Skeletal muscle satellite cell (primary cell): ENCODE measurements around the gene MPHOSPH6.
"Not testable (repeated sequence)": the region's sequence is repeated elsewhere in the genome, so short reads cannot be mapped to it uniquely, and the experiment has no call there.

ENCODE experiments used
- H3K27me3 ChIP-seq: 2 replicates; pipeline ENCODE4 v1.7.0; 2013; ENCODE audit warnings: low read length; ENCODE audit not compliant: control insufficient read depth, insufficient read depth
- H3K36me3 ChIP-seq: 2 replicates; pipeline ENCODE4 v1.7.0; 2013; ENCODE audit warnings: mild to moderate bottlenecking, control low read depth, low read length; ENCODE audit not compliant: insufficient read depth
- H3K4me1 ChIP-seq: 2 replicates; pipeline ENCODE4 v1.7.0; 2013; ENCODE audit warnings: low read length; ENCODE audit not compliant: control insufficient read depth, insufficient read depth
- H3K4me2 ChIP-seq: 2 replicates; pipeline ENCODE4 v1.7.0; 2013; ENCODE audit warnings: mild to moderate bottlenecking, low read length
- H3K4me3 ChIP-seq: 2 replicates; pipeline ENCODE4 v1.7.0; 2013; ENCODE audit warnings: low read length
- H3K9ac ChIP-seq: 2 replicates; pipeline ENCODE4 v1.7.0; 2013; ENCODE audit warnings: mild to moderate bottlenecking, low read depth, low read length, moderate library complexity
- H3K9me3 ChIP-seq: replicated peaks from 2 replicates; pipeline ENCODE4 v1.7.0; 2013; ENCODE audit warnings: mild to moderate bottlenecking, control low read depth, low read length

The MPHOSPH6 gene

GRCh38 chr16:82160226-82160625 lies 9.8 kb downstream of the MPHOSPH6 start:
- H3K9me3 ChIP-seq, result no peaks in the 10 kb centered on the region
- no peak overlapping the region for H3K4me2 ChIP-seq
- peaks cover 50% of the 10 kb centered on the region for H3K36me3 ChIP-seq
- no peak overlapping the region for H3K9ac ChIP-seq
- peaks cover 9% of the 10 kb centered on the region for H3K4me1 ChIP-seq
- no peaks in the 10 kb centered on the region for H3K27me3 ChIP-seq
- no peak overlapping the region for H3K4me3 ChIP-seq

DNA sequence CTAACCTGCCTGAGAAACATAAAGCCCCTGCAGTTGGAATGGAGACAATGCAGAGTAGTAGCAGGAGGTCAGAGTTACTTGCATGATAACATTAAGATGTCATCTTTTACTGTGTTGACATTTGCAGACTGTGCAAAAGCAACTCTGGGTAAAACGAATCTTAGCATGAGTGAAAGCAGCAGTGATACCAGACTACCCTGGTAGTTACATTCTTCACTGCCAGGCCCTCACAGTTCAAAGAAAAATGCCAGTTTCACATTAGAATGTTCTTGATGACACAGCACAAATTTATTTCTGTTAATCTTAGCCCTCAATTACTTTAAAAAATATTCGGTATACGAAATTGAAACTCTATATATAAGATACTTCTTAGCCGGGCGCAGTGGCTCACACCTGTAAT lies 12.2 kb downstream of the MPHOSPH6 start:
- Histone ChIP-seq H3K36me3 (peaks cover 33% of the 10 kb centered on the region), H3K4me3 (no peak overlapping the region), H3K4me1 (peaks cover 9% of the 10 kb centered on the region), H3K9me3 (no peaks in the 10 kb centered on the region), H3K9ac (no peak overlapping the region), H3K27me3 (no peaks in the 10 kb centered on the region), H3K4me2 (no peak overlapping the region)

- H3K4me1 ChIP-seq, result peaks cover 9% of the 10 kb centered on the region
- no peaks in the 10 kb centered on the region for H3K9me3 ChIP-seq
- H3K9ac ChIP-seq, result no peak overlapping the region
- H3K4me2 ChIP-seq, result no peak overlapping the region
- no peaks in the 10 kb centered on the region for H3K27me3 ChIP-seq
- peaks cover 33% of the 10 kb centered on the region for H3K36me3 ChIP-seq
- no peak overlapping the region for H3K4me3 ChIP-seq
These were observed 12.6 kb downstream of the MPHOSPH6 start for GRCh38 chr16:82157534-82157812.

DNA sequence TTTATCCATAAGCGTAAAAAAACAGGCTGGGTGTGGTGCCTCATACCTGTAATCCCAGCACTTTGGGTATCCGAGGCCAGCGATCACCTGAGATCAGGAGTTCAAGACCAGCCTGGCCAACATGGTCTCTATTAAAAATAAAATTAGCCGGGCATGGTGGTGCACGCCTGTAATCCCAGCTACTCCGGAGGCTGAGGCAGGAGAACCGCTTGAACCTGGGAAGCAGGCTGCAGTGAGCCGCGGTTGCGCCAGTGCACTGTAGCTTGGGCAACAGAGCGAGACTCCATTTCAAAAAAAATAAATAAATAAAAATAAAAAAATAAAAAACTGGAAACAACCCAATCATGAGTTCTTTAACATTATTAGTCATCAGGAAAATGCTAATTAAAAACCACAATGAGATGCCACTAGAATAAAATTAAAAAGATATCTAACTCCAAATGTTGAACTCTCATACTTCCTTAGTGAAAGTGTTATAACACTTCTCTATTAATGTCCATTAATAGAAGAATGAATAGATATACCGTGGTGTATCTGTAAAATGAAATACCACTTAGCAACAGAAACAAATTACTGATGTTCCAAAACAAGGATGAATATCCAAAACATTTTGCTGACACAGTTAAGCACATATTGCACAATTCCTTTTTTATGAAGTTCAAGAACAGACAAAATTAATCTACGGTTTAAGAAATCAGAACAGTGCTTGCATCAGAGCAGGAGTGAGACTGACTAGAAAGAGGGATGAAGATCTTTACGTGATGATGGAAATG lies 13.1 kb downstream of the MPHOSPH6 start:
- peaks cover 9% of the 10 kb centered on the region for H3K4me1 ChIP-seq
- H3K9me3 ChIP-seq, result no peaks in the 10 kb centered on the region
- H3K9ac ChIP-seq, result no peak overlapping the region
- no peaks in the 10 kb centered on the region for H3K27me3 ChIP-seq
- peaks cover 29% of the 10 kb centered on the region for H3K36me3 ChIP-seq
- no peak overlapping the region for H3K4me2 ChIP-seq
- no peak overlapping the region for H3K4me3 ChIP-seq

DNA sequence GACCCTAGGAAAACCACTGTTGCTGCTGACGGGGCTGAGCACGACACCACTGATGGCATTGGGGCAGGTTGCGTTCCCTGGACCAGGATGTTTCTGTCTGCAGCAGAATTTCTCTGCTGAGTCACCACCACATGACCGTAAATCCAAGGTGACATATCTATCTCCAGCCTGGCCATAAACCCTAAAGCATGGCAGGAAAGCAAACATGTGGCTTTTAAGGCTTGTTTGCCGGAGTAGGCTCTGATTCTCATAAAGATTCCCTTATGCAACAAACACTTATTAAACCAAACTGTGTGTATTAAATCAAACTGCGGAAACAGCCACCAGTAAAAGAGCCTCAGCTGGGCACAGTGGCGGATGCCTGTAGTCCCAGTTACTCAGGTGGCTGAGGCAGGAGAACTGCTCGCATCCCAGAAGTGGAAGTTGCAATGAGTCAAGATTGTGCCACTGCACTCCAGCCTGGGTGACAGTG lies 17.3 kb downstream of the MPHOSPH6 start:
- H3K4me2 ChIP-seq, result no peak overlapping the region
- no peaks in the 10 kb centered on the region for H3K9me3 ChIP-seq
- no peak overlapping the region for H3K4me3 ChIP-seq
- no peak overlapping the region for H3K9ac ChIP-seq
- peaks cover 20% of the 10 kb centered on the region for H3K36me3 ChIP-seq
- no peaks in the 10 kb centered on the region for H3K27me3 ChIP-seq
- peaks cover 7% of the 10 kb centered on the region for H3K4me1 ChIP-seq

DNA sequence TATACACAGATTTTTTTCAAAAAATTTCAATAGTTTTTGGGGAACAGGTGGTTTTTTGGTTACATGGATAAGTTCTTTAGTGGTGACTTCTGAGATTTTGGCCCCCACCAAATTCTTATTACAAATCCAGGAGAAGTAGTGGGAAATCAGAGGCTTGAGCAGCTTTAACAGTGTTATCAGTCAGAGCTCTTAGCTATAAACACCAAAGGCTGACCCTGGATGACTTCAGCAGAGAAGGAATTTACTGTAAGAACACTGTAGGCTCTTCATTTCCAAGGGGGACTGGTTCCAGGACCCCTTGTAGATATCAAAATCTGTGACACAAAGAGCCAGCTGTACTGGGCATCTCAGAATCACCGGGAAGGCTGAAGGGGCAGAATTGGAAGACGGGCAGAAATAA lies 17.8 kb downstream of the MPHOSPH6 start:
- Histone ChIP-seq H3K36me3 (peaks cover 24% of the 10 kb centered on the region), H3K27me3 (no peaks in the 10 kb centered on the region), H3K4me3 (no peak overlapping the region)

GRCh38 chr16:82150549-82150948 lies 19.5 kb downstream of the MPHOSPH6 start:
- Histone ChIP-seq H3K4me3 (no peak overlapping the region), H3K9me3 (no peaks in the 10 kb centered on the region), H3K27me3 (no peaks in the 10 kb centered on the region), H3K36me3 (peaks cover 31% of the 10 kb centered on the region), H3K4me1 (no peaks in the 10 kb centered on the region), H3K9ac (no peak overlapping the region), H3K4me2 (no peak overlapping the region)

More for the DNA sequence above, 17.8 kb downstream of the MPHOSPH6 start:
- no peak overlapping the region for H3K4me2 ChIP-seq
- peaks cover 2% of the 10 kb centered on the region for H3K4me1 ChIP-seq
- no peaks in the 10 kb centered on the region for H3K9me3 ChIP-seq
- no peak overlapping the region for H3K9ac ChIP-seq

DNA sequence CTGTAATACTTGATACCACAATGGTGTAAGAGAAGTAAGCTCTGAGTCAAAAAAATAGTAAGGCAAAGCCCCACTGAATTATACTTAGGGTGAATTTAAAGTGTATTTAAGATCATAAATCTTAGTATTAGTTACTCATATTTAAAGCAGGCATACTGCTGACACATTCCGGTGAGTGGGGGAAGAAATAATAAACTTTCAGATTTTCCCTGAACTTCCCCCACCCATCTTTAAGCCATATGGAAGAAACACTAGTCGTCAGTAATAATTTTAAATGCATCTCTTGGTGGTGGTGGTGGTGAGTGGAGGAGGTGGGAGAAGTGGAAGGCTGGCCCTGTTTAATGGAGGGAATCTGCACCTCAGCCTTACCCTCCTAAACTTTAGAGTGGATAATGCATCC lies 20.5 kb downstream of the MPHOSPH6 start:
- Histone ChIP-seq H3K9me3 (no peaks in the 10 kb centered on the region), H3K4me1 (no peaks in the 10 kb centered on the region), H3K36me3 (peaks cover 31% of the 10 kb centered on the region), H3K27me3 (no peaks in the 10 kb centered on the region), H3K4me3 (no peak overlapping the region), H3K4me2 (no peak overlapping the region), H3K9ac (no peak overlapping the region)

- no peak overlapping the region for H3K4me3 ChIP-seq
- no peak overlapping the region for H3K4me2 ChIP-seq
- no peaks in the 10 kb centered on the region for H3K9me3 ChIP-seq
- no peak overlapping the region for H3K9ac ChIP-seq
- no peaks in the 10 kb centered on the region for H3K27me3 ChIP-seq
- peaks cover 27% of the 10 kb centered on the region for H3K36me3 ChIP-seq
- no peaks in the 10 kb centered on the region for H3K4me1 ChIP-seq
These were observed 22.5 kb downstream of the MPHOSPH6 start for GRCh38 chr16:82147546-82147945.

DNA sequence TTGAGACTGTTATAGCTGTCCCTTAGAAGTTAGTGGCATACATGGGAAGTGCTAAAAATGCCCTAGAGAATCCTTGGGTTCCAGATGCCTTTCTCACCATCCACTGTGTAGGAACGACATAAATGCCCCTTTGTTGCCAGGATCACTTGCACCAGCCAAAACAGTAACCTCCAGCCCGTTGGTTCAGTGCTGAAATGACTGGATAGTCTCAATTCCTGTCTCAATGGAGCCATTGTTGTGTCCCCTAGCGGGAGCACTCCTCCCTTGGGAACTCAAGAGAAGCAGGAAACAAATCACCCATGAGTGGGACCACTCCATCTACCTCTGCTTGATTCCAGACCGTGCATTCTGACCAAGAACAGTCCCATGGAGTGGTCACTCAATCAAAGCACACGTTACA lies 23.1 kb downstream of the MPHOSPH6 start:
- H3K9me3 ChIP-seq, result no peaks in the 10 kb centered on the region
- no peak overlapping the region for H3K9ac ChIP-seq
- peaks cover 26% of the 10 kb centered on the region for H3K36me3 ChIP-seq
- H3K4me3 ChIP-seq, result no peak overlapping the region
- H3K4me1 ChIP-seq, result no peaks in the 10 kb centered on the region
- no peaks in the 10 kb centered on the region for H3K27me3 ChIP-seq
- H3K4me2 ChIP-seq, result no peak overlapping the region

GRCh38 chr16:82146556-82146955 lies 23.5 kb downstream of the MPHOSPH6 start:
- H3K4me3 ChIP-seq, result no peak overlapping the region
- H3K4me1 ChIP-seq, result no peaks in the 10 kb centered on the region
- no peak overlapping the region for H3K4me2 ChIP-seq
- H3K27me3 ChIP-seq, result no peaks in the 10 kb centered on the region
- no peak overlapping the region for H3K9ac ChIP-seq
- peaks cover 26% of the 10 kb centered on the region for H3K36me3 ChIP-seq
- no peaks in the 10 kb centered on the region for H3K9me3 ChIP-seq

DNA sequence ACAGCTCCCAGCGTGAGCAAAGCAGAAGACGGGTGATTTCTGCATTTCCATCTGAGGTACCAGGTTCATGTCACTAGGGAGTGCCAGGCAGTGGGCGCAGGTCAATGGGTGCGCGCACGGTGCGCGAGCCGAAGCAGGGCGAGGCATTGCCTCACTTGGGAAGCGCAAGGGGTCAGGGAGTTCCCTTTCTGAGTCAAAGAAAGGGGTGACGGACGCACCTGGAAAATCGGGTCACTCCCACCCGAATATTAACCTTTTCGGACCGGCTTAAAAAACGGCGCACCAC lies 30.8 kb downstream of the MPHOSPH6 start:
- H3K4me1 ChIP-seq, H3K9ac ChIP-seq, H3K27me3 ChIP-seq, H3K36me3 ChIP-seq, H3K4me2 ChIP-seq, H3K4me3 ChIP-seq, H3K9me3 ChIP-seq: not testable (repeated sequence)
